ENCODE results near the gene ARHGAP20. TPM values are rescaled to one million over a fixed set of nuclear protein-coding genes. Genes with fewer than 3 reads are reported as not detected.

The ARHGAP20 gene
- total RNA-seq, 1 experiment from 2014 or later, result 0.11 TPM

- no peak for DNase-seq (ENCODE audit: low read depth)
Measured at GRCh38 chr11:110613197-110613918, 98.9 kb downstream of the ARHGAP20 start.

DNA sequence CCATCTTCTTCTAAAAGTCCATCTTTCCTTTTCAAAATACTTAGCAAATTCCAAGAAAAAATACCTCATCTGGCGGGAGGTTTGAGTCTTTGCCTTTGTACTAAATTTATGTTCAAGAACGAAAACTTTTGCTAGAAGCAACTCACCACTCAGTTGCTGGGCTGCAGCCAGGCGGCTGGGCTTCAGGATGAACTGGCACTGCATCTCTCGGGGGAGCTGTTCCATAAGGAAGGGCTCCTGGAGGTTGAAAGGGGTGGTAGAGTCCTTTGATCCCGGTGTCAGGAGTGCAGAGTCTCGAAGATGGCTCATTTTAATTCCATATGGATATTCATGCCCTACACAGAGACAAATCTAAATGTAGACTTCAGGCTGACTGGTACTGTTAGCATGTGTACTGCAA is 105.8 kb downstream of the ARHGAP20 start:
- no peak for DNase-seq (ENCODE audit: low read depth)

DNA sequence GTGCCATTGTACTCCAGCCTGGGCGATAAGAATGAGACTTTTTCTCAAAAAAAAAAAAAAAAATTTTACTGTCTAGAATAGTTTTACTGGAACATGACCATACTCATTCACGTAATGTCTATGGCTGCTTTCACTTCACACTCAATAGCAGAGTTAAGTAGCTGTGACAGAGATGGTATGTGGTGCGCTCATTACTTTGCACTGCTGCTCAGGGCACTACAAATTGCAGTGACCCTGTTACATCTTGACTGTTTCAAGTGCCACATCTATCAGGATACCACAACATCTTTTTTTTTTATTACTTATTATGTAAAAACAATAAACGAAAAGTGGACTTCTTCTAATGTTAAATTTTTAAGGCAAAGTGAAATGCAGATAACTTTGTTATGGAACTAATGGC is 110.3 kb downstream of the ARHGAP20 start:
- no peak for DNase-seq (ENCODE audit: low read depth)

DNA sequence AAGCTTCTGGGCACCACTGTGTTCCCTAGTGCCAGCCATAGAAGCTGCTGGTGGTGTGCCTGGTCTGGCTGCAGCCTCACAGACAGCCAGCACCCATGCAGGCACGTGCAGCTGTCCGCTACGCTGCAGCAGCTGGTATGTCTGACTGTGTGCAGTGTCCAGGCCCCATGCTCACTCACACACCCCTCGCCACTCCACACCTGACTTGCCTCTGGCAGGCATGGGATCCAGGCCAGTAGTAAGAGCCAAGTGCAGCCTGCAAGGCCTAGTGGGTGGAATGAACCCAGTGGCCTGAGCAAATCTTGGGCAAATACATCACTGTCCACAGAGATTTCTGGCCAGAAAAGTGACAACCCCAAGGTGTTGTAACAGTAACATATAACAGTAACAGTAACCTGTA is 111.9 kb downstream of the ARHGAP20 start:
- no peak for DNase-seq (ENCODE audit: low read depth)

GRCh38 chr11:110599207-110599606 is 113.0 kb downstream of the ARHGAP20 start:
- no peak for DNase-seq (ENCODE audit: low read depth)

- no peak for DNase-seq (ENCODE audit: low read depth)
Measured at GRCh38 chr11:110598725-110599124, 113.5 kb downstream of the ARHGAP20 start.

- no peak for DNase-seq (ENCODE audit: low read depth)
Measured at GRCh38 chr11:110587972-110588371, 124.3 kb downstream of the ARHGAP20 start.

DNA sequence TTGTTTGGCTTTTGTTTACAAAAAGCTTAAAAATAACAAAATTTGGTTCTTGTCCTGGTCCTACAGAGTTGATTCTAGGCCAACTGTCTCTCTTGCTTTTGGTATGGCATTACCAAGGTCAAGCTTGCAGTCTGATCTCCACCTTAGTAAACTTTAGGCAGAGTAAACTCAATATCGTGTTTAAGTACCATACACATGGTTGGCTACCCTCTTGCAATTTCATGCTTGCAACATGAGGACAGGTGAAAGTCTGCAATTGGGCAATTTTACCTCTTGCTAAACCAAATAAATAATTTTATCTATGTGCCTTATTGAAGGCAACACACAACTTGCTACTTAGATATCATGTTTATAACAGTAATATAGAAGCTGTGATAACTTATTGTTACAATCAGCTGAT is 125.1 kb downstream of the ARHGAP20 start:
- no peak for DNase-seq (ENCODE audit: low read depth)

DNA sequence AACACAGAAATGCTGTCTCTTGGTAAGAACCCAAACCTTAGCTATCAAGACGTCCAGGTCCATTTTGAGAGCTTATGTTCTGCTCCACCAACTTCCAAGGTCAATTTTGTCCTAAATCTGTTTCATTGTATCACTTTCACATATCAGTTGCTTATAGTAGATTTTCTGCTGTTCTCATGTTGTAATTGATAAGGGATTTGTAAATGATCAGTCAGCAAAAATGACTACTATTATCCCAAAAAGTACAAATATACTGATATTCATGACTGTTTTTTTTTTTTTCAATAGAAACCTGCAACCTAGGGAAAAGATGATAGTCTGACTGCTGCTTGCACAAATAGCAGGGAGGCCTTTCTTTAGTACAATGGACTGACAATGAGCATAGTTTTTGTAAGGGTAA is 128.1 kb downstream of the ARHGAP20 start:
- DNase-seq (ENCODE audit: low read depth), result no peak

DNA sequence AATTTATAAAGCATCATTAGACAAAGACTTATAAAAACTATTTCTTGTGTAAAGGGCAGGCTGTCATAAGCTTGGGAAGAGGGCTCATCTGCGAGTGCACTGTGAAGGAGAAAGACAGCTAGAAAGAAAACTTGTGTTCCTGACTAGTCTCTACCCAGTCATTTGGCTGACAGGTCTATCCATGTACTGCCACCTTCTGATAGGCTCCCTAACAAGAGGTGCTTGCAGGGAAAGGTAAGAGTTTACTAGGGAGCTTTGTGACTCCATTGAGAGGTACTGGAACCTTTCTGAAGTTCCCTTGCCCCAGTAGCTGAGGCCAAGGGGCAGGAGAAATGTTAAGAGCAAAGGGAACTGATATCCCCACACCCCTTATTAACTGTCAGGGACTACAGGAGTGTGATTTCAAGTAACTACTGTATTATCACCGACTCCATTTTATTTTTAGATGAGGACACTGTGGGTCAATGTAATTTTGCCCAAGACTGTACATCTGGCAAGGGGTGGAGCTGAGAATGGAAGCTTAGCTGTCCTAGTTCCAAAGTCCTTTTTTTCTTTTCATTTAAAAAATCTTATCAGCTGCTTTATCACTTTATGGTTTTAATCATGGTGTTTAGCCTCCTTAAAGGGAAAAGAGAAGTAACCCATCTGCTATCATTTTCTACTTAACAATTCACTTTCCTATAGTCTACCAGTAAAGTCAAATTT is 129.4 kb downstream of the ARHGAP20 start:
- DNase-seq (ENCODE audit: low read depth), result no peak

GRCh38 chr11:110580571-110580970 is 131.7 kb downstream of the ARHGAP20 start:
- no peak for DNase-seq (ENCODE audit: low read depth)

DNA sequence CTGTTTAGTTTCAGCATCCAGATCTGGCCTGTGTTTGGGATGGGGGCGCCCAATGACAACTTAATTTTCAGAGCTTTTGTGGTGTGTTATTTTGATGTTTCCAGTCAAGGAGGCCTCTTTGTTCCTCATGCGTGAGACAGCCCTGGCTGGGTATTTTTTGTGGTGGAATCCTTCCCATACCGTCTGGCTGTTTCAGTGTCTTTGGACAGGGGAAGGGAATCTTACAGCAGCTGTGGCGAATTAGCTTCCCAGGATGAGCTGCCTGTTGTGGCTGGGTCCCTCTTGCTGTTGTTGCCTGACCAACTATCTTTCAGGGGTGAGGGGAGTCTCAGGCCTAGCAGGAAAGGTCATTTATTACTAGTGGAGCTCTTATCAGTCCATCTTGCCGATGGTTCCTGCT is 138.8 kb downstream of the ARHGAP20 start:
- DNase-seq (ENCODE audit: low read depth), result no peak

- no peak for DNase-seq (ENCODE audit: low read depth)
Measured at GRCh38 chr11:110571081-110571720, 141.0 kb downstream of the ARHGAP20 start.

GRCh38 chr11:110566577-110566976 is 145.7 kb downstream of the ARHGAP20 start:
- no peak for DNase-seq (ENCODE audit: low read depth)

- peak; percentile 65 for DNase-seq (ENCODE audit: low read depth)
Measured at GRCh38 chr11:110565357-110566336, 146.6 kb downstream of the ARHGAP20 start.

- no peak for DNase-seq (ENCODE audit: low read depth)
Measured at GRCh38 chr11:110564676-110565356, 147.4 kb downstream of the ARHGAP20 start.

DNA sequence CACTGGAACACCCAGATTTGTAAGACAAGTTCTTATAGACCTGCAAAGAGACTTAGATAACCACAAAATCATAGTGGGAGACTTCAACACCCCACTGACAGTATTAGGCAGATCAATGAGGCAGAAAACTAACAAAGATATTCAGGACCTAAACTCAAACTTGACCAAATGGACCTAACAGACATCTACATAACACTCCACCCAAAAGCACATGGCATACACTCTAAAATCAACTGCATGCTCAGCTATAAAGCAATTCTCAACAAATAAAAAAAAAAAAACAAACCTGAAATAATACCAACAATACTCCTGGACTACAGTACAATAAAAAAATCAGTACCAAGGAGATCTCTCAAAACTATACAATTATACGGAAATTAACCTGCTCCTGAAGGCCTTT is 167.5 kb downstream of the ARHGAP20 start:
- no peak for DNase-seq (ENCODE audit: low read depth)

DNA sequence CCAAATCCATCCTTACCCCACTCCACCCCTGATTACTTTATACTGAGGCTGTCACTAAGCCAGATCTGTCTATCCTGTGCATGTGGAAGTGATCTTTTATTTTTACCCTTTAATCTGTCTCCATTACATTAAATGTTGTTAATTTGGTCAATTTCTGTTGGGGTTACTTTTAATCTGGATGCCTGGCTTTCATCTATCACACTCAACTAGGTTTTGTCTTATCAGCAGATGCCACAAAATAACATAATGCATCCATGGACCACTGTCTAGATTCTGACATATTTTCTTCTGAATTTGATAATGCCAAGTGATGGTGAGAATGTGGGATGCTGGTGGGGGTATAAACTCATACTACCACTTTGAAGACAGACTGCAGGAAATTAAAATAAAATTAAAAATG is 174.1 kb downstream of the ARHGAP20 start:
- no peak for DNase-seq (ENCODE audit: low read depth)

DNA sequence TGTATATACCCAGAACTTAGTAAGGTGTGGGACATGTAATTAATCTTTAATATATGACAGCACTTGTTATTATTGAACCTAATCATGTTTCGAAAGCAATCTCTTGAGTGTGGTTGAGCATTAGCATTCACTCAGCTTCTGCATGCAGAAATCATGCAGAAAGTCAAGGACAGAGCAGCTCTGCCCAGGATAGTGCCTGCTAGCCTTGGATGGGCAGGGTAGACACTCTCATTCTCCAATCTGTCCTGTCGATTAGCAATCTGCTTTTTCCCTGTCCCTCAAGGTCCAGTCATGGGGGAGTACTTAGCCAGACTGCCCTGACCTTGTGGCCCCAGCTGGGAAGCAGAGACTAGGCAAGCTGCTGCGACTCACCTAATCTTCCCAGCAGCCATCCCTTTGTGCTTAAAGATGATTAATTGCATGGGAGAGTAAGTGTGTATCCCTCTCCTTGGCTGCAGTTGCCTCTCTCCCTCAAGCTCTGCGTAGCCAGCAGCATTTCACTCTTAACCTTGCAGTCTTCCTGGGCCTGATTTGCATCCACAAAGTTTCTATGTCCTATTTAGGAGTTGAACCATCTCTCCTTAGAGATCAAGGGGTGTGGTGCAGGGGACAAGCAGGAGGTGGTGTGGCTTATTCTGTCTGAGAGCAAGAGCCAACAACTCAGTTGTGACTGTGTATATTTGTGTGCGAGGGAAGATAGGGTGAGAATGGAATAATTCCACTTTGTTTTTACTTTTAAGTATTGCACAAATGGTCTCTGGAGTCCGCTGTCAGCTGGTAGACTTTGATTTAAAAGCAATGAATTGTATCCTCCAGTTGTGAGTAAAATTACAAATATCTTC is 181.1 kb downstream of the ARHGAP20 start:
- DNase-seq (ENCODE audit: low read depth), result no peak

DNA sequence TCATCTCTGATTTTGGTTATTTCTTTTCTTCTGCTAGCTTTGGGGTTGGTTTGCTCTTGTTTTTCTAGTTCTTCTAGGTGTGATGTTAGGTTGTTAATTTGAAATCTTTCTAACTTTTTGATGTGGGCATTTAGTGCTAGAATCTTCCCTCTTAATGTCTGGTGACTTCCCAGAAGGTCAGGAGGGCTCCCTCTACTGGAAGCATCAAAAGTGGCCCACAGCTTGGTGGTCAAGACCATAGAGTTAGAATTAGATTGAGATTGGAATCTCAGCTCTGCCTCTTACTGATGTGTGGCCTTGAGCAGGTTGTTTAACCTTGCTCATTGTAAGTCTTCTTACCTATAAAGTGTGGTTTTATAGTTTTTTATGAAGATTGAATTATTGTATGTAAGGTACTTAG is 183.2 kb downstream of the ARHGAP20 start:
- no peak for DNase-seq (ENCODE audit: low read depth)

All from HT1080 (cell line).